ENCODE data around the gene SUPT20HL1.

- TF ChIP-seq CTCF (IDR thresholded peaks at IDR 0.05; ENCODE audit: low read length) (no peak), EZH2 (IDR thresholded peaks at IDR 0.05; ENCODE audit: borderline replicate concordance, low read length) (no peak)
These were observed 27.6 kb upstream of the SUPT20HL1 start for GRCh38 chrX:24332878-24333277.
